CMK (cell line): ENCODE measurements around the gene ZGPAT.

ENCODE experiments used
- DNase-seq: peaks from one replicate; pipeline ENCODE4 v3.0.0-alpha.2; 2010; ENCODE audit warnings: low read depth

Gene ZGPAT

DNA sequence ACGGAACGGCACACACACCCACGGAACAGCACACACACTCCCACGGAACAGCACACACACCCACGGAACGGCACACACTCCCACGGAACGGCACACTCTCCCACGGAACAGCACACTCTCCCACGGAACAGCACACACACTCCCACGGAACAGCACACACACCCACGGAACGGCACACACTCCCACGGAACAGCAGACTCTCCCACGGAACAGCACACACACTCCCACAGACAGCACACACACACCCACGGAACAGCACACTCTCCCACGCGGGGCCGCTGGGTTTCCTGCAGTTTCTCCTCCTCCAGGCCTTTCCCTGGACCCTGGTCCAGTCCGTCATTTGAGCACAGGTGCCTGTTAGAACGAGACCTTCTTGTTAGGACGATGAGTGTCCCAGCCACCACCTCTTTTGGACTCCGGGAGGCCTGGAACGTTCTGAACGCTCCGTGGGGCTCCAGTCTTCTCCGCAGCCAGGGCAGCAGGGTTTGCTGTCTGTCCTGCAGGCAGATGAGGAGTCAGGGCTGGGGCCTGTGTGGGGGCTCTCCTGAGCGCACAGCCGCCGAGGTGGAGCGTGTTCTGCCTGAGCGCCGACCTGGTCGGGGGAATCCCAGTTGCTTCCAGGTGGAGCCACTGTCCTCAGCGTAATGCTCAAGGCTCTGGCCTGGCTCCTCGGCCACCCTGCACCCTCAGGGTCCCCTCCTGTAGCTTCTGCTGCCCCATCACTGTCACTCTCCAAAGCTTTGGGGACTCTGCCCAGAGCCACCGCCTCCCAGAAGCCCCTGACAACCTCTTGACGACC is 29.0 kb upstream of the ZGPAT start:
- no peak for DNase-seq

DNA sequence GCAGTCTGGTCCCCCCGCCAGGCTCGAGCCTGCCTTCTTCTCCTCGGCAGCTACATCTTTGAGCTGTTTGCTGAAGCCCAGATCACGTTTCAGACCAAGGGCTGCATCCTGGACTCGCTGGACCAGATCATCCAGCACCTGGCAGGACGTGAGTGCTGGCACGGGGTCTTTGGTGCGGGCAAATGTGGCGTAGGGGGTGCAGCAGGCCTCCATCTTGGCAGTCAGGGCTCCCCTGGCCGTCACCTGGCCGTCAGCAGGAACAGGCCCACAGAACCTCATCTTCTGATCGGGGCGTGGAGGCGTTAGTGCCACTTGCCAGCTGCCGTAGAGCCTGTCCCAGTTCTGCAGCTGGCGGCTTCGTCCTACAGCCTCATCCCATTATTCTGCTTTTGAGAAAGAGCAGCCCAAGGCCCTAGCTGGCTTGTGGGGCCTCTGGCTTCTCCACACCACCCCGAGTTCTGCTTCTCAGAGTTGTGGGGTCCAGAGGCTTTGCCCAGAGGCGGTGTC is 28.0 kb upstream of the ZGPAT start:
- no peak for DNase-seq

DNA sequence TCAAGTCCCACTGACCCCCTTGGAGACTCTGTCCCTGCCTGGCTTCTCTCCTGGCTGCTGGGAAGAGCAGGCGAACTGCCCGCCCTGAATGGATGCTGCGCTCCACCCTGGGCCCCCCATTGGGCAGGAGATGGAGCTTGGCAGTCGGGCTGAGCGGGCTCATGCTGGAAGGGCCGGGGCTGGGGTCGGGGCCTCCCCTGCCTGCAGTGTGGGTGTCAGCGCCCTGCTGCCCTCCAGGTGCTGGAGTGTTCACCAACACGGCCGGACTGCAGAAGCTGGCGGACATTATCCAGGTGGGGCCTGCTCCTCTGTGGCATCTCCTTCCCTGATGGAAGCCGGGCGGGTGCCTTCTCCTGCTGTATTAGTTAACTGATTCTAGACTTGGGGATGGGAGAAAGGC is 27.4 kb upstream of the ZGPAT start:
- no peak for DNase-seq

DNA sequence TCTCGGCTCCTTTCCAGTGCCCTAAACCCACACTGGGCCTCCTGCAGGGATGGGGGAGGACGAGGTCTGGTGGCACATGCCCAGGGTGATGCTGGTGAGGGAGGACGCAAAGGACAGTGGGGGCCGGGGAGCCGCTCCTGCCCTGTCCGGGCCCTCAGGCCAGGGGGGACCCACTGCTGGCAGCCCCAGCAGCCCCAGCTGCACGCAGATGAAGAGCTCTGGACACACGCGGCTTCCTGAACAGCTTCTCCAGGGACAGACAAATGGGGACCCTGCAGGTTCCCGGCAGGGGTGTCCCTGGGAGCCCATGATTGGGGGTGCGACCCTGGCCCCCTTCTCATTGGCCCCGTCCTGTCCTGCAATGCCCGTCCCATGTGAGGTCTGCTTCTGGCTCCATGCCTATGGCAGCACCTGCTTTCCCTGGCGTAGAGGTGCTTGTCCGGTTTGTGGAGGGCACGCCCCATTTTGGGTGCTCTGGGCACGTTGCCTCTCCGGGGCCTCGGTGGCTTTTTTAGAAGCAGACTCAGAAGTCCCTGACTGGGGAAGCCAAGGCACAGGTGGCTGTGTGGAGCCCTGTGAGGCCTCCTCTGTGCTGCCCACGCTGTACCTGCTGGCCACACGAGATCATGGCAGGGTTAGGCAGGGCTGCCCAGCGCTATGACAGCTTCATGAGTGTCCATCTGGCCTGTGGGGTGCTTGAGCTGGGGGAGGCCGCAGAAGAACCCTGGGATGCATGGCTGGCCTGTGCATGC is 26.8 kb upstream of the ZGPAT start:
- no peak for DNase-seq

- no peak for DNase-seq
Measured at GRCh38 chr20:63681609-63682142, 26.2 kb upstream of the ZGPAT start.

GRCh38 chr20:63682384-63683139 is 25.3 kb upstream of the ZGPAT start:
- DNase-seq = peak; percentile 36

- DNase-seq = no peak
Measured at GRCh38 chr20:63685269-63686026, 22.4 kb upstream of the ZGPAT start.

DNA sequence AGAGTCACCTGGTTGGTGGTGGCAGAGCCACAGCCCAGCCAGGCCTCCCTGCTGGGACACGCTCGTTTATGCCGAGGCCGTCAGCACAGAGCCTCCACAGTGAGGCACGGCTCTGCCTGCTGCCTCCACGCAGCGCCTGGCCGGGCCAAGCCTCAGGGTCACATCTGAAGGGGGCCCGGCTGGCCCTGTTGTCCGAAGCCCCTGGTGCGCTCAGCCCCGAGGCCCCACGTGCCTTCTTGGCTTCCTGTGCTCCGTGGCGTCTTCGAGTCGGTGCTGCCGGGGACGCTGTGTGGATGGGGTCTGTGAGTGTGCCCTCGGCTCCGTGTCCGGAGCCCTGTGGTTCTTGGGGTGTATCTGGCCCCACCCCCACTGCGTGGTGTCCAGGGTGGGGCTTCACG is 21.7 kb upstream of the ZGPAT start:
- no peak for DNase-seq

DNA sequence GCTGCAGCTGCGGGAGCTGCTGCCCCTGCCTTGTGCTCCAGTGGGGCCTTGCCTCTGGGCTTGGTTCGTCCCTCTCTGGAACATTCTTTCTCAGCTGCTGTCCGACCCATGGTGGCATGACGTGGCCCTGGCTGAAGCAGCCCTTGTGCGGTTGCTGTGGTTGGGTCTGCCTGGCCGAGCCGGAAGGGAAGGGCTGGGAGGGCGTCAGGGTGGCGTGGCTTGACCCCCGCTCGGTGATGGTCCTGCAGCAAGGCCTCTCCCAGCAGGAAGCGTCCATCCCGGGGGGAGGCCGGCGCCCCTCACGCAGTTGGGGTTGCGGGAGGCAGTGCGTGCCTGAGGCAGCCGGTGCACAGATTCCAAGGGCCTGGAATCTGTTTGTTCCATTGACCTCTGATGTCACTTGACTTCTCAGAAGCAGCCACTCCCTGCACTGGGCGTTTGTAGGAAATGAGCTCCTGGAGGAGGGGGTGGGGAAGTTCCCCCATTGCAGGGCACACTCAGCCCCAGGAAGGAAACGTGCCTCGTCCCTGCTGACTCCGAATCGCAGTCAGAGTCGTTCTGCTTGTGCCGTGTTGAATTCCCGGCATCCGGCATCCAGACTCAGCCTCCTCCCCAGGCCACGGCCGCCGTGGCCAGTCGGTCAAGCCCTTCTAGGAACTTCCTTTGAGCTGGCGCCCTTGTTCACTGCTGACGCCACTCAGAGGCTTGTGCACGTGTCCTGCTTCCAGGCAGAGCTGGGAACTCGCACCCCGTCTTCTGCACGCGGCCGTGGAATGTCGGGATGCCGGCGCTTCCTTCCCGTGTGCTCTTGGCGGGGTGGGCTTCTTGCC is 21.1 kb upstream of the ZGPAT start:
- DNase-seq = peak; percentile 89

DNA sequence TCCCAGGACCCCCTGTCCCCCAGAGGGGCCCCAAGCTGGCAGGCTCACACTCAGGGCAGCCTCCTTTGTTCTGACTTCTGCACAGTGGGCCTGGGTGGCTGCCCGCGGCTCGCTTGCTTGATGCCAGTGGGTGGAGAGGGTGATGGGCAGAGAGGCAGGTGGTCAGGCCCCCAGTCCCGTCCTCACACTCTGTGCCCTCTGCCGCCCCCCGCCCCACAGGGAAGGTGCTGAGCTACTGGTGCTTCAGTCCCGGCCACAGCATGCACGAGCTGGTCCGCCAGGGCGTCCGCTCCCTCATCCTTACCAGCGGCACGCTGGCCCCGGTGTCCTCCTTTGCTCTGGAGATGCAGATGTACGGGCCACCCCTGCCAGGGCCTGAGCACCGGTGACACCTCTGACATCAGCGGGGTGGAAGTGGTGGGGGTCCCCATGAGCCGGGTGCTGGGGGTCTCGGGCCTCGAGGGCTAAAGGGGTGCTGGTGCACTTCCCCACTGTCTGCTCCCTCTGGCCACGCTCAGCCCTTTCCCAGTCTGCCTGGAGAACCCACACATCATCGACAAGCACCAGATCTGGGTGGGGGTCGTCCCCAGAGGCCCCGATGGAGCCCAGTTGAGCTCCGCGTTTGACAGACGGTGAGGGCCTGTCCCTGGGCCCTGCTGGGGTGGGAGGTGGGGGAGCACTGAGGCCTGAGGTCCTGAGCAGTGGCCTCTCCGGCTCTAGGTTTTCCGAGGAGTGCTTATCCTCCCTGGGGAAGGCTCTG is 20.2 kb upstream of the ZGPAT start:
- DNase-seq = no peak

DNA sequence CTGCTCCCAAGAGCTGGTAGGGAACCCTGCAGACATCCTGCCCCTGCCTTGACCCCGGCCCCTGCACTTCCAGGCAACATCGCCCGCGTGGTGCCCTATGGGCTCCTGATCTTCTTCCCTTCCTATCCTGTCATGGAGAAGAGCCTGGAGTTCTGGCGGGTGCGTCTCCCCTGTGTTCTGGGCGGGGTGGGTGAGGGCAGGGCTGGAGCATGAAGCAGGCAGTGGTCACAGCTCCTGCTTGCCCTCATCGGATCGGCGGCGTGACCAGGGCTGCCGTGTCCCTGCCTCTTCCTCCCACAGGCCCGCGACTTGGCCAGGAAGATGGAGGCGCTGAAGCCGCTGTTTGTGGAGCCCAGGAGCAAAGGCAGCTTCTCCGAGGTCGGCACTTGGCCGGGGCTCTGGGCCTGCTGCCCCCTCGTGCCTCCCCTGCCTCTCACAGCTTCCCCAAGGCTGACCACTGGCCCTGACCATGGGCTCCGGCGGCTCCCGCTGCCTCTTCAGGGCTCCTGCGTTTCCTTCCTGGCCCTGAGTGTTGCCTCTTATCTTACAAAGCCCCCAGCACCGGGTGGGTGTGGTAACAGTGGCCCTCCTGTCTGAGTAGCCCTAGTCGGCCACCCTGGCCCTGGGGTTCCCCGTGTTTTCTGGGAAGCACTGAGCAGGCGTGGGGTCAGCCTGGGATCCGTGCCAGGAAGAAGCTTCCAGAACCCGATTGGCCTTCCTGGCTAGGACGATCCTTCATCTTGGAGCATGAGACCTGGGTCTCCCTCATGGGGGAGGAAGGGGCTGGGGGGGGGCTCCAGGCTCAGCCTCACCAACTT is 19.4 kb upstream of the ZGPAT start:
- no peak for DNase-seq

GRCh38 chr20:63689046-63690002 is 18.5 kb upstream of the ZGPAT start:
- no peak for DNase-seq

DNA sequence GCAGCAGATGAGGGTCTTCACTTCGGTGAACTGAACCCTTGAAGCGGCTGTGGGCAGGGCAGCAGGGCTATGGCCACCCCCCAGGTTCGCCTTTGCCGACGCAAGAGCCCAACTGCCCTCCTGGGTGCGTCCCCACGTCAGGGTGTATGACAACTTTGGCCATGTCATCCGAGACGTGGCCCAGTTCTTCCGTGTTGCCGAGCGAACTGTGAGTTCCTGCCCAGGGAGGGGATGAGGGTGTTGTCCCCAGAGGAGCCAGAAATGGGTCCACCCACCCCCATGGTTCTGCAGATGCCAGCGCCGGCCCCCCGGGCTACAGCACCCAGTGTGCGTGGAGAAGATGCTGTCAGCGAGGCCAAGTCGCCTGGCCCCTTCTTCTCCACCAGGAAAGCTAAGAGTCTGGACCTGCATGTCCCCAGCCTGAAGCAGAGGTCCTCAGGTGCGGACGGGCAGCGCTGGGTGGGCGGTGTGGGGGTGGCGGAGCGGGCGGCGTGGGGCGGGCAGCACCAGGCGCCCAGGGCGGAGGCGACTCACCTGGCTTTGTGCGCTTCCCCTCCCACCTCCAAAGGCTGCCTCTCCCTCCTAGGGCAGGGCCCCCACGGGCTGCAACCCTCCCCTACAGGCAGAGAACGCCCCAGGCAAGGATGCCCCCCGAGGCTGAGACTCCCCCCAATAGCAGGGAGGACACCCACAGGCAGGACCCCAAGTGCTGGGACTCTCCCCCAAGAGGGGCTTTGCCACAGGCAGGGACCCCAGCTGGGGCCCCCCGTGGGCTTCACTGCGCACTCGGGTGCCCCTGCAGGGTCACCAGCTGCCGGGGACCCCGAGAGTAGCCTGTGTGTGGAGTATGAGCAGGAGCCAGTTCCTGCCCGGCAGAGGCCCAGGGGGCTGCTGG is 17.6 kb upstream of the ZGPAT start:
- DNase-seq = no peak

DNA sequence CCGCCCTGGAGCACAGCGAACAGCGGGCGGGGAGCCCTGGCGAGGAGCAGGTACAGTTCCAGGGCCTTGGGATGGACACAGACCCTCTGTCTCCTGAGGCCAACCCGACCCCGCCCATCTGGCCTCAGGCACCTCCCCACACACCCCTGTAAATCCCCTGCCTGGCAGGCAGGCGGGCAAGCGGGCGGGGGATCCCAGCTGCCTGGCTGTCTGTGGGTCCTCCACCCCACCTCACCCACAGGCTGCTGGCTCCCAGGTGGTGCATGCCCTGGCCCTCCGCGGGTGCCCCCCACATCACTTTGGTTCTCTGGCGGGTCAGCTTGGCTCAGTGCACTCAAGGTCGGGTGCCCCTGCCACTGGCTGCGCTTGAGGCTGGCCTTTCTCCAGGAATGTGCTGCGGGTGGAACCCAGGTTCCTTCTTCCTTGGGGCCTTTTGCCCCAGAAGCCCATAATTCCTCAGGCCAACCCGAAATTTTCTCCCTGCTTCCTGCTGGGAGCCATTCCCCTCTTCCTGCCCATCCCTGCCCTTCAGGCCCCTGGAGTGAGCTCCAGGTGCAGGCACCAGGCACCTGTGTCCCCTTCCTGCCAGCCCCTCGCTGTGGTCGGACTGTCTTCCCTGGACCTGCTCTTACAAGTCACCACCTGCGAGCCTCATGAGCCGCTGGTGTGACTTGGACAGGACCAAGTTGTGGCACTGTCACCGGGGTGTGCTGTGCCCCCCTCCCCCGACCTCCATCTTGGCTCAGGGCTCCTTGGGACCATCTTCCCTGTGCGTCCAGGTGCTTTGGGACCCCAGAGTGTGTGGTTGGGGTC is 16.7 kb upstream of the ZGPAT start:
- DNase-seq = no peak

DNA sequence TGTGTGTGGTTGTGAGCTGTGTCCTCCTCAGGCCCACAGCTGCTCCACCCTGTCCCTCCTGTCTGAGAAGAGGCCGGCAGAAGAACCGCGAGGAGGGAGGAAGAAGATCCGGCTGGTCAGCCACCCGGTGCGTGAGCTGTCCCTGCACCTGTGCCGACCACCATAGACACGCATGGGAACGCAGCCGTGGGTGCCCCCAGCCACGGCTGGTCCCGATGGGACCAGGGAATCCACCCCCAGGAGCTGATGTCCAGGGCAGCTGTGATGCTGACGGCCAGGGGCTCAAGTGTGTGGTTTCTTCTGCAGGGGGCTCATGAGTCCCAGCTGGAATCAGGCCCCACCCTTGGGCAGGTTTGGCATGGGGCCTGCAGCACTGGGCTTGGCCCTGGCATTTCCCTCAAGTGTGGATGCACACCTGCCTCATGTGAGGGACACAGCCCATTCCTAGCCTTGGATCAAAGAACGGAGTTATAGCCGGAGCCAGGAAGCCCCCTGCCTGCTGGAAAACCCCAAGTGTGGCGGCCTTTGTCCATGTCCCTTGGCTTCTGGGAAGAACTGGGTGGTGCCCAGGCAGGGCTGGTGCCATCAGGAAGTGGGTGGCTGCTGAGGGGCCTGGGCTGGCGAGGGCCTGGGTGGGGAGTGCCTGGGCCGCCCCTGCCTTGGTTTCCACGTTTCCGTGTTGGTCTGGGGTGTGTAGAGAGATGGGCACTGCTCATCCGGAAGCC is 16.0 kb upstream of the ZGPAT start:
- DNase-seq = no peak
